Myocyte (in vitro differentiated cells): ENCODE measurements around the gene TIGD3. TPM values are rescaled to one million over a fixed set of nuclear protein-coding genes. Genes with fewer than 3 reads are reported as not detected.

Experiments used
- DNase-seq: peaks from one replicate; pipeline ENCODE4 v3.0.0-alpha.2; 2012; ENCODE audit warnings: low read depth
- polyA plus RNA-seq: library from polyadenylated mRNA; unstranded; fragments of >200 nt; gene quantifications from one replicate; pipeline ENCODE4 v1.2.1, GENCODE V29; 2012; ENCODE audit warnings: missing spikeins
- total RNA-seq: library from RNA; depleted of rRNA; stranded (reverse); fragments of >200 nt; gene quantifications from 2 replicates; pipeline ENCODE4 v1.2.3, GENCODE V29; 2014

TIGD3 gene, protein sequence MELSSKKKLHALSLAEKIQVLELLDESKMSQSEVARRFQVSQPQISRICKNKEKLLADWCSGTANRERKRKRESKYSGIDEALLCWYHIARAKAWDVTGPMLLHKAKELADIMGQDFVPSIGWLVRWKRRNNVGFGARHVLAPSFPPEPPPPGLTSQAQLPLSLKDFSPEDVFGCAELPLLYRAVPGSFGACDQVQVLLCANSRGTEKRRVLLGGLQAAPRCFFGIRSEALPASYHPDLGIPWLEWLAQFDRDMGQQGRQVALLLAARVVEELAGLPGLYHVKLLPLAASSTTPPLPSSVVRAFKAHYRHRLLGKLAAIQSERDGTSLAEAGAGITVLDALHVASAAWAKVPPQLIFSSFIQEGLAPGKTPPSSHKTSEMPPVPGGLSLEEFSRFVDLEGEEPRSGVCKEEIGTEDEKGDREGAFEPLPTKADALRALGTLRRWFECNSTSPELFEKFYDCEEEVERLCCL
- total RNA-seq: 0.72 and 0.73 TPM in 2 replicates
- 0.20 TPM for polyA plus RNA-seq

GRCh38 chr11:65354265-65355012 is at the start of gene TIGD3:
TSS of gene TIGD3 (plus strand) at chr11:65354751. CDS start at chr11:65355809, 1,058 bp downstream.
- peak; percentile 96 for DNase-seq

- DNase-seq: no peak
Measured at GRCh38 chr11:65305501-65306268, 48.9 kb upstream of the TIGD3 start.

- DNase-seq: no peak
Measured at GRCh38 chr11:65307298-65308229, 47.0 kb upstream of the TIGD3 start.

DNA sequence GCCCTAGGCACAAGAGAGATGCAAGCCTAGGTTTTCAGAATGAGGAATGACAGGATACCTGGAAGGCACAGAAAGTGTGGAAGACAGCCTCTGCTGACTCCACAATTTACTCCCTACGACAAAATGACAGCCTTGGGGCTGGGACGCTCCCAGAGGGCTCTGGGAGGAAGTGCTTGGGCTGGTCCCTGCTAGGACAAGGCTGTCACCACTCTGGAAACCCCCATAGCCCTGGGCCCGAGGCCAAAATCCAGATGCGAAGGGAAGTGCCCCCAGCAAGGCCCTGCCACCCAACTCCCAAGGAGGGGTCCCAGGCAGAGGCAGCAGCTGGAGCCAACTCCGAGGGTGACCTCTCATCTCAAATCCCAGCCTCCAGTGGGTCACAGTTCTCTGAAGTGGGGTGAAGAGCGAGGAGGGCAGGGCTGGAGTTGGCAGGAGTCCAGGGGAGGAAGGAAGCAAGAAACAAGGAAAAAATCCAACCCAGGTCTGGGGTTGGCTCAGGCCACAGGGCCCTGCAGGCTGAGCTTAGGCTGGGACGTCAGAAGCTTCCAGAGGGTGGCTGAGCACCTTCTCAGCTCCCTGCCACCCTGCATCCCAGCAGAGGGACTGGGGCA is 46.2 kb upstream of the TIGD3 start:
- no peak for DNase-seq

- DNase-seq: no peak
Measured at GRCh38 chr11:65309006-65309405, 45.5 kb upstream of the TIGD3 start.

- DNase-seq: no peak
Measured at GRCh38 chr11:65310215-65310614, 44.3 kb upstream of the TIGD3 start.

- DNase-seq: peak; percentile 68
Measured at GRCh38 chr11:65310736-65311135, 43.8 kb upstream of the TIGD3 start.

DNA sequence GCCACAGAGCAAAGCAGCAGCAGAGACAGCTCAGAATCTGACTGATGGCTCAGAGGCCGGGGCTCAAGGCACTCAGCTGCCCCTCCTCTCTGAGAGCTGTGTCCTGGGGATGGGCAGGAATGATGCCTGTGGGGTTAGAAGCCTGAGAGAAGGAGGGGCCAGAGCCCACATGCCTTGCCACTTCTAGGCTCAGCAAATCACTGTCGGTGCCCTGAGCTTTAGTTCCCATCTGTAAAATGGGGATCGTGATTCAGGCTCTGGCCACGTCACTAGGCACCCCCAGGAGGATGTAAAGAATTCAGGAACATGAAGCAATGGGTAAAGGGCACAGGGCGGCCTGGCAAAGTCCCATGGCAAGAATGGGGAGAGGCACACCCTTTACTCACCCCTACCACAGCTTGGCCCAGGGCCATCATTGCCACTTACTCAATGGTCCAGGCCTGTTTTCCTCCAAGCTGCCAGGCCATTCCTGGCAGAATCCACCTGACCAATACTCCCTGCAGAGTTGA is 43.3 kb upstream of the TIGD3 start:
- peak; percentile 78 for DNase-seq

- peak; percentile 90 for DNase-seq
Measured at GRCh38 chr11:65314501-65315203, 39.9 kb upstream of the TIGD3 start, which contains the start of gene CDC42EP2. TSS of gene CDC42EP2 (plus strand) at chr11:65314866. CDS start at chr11:65320899, 6,033 bp downstream.

DNA sequence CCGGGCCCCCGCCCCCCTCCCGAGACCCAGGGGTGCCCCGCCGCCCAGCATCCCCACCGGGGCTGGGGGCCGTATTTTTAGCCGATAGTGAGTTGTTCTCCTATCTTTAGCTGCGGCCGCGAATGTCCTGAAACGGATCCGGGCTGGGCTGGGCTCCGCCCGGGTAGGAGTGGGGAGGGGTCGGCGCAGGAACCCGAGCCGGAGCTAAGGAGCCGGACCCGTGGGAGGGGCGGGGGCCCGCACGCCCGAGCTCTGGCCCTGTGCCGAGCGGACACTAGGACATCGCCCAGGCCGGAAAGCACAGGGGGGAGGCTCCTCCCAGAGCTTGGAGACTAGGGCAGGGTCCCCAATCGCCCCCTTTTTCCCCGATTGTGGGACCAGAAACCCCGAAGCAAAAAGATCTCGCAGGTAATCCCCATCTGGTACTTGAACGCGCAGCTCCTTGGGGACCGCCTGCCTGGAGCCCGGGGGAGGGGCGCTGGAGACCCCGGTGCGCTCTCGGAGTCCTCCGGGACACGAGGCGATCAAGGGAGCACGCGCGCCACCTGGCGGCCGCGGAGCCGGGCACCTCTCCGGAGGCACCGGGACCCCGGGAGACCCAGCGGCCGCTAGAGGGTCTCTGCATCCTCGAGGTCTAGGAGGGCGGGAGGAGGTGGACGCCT is 39.2 kb upstream of the TIGD3 start:
- peak; percentile 88 for DNase-seq

DNA sequence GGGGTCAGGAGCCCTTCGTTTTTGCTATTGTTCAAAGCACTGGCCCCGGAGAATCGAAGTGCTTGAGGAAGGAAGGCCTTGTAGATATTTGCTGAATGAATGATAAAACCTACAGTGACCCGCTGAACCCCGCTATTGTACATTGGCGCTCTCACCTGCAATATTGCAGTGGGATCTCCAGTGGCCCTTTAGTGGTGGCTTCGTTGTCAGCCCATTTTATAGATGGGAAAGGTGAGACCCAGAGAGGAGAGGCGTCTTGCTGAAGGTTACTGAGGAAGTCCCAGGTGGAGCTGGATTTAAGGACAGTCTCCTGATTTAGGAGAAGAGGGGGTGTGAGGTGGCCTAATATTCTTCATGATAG is 38.7 kb upstream of the TIGD3 start:
- no peak for DNase-seq

DNA sequence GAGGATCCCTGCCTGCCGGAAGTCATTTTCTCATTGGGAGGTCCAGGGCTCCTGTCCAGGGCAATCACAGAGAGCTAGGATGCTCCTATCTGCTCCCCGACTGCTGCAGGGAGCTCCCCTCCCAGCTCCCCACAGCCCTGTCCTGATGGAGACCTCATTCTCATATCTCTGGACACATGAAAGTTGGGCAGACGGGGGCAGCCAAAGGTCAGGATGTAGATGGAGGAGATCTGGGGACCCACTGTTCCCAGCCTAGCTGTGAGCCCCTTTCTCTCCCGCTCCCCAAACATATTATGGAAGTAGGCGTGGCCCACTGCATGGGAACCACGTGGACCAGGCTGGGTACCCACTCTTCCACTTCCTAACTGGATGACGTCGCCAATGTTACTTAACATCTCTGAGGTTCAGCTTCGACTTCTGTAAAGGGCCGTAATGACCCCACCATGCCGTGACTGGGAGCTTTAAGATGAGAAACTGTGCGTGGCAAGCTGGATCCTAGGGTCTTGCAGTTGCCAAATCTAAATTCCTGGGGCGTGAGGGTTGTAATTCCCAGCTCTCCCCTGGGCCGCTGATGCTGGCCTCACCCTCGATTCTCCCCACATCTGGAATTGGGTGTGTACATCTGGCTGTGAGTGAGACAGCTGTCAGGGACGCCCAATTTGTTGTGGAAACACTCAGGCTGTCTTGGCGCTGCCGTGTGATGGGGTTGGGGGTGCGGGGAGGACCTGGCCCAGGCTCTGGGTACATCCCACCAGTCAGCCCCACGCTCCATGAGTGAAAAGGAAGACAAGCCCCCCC is 38.1 kb upstream of the TIGD3 start:
- DNase-seq: peak; percentile 81

GRCh38 chr11:65317025-65317786 is 37.3 kb upstream of the TIGD3 start:
- peak; percentile 59 for DNase-seq

- DNase-seq: no peak
Measured at GRCh38 chr11:65320386-65321075, 34.0 kb upstream of the TIGD3 start.

- no peak for DNase-seq
Measured at GRCh38 chr11:65321076-65321475, 33.5 kb upstream of the TIGD3 start.

- DNase-seq: no peak
Measured at GRCh38 chr11:65321828-65322485, 32.6 kb upstream of the TIGD3 start.
